HL-60 (cell line): Measurements from ENCODE around the gene UNC13D.

ENCODE experiments used
- DNase-seq, 2 experiments: peaks; one replicate each; pipeline ENCODE4 v3.0.0-alpha.2; 2010 to 2020; ENCODE audit warnings: low read depth in 1 of 2, low spot score in 1 of 2
- H3K27ac ChIP-seq: fragments of 250-450 bp; sonication (Bioruptor Pico); replicated peaks from 2 replicates; pipeline ENCODE4 v1.5.1; 2020; ENCODE audit warnings: mild to moderate bottlenecking, moderate library complexity
- H3K27me3 ChIP-seq: fragments of 250-450 bp; sonication (Bioruptor Pico); 2 replicates; pipeline ENCODE4 v1.5.1; 2021; ENCODE audit warnings: mild to moderate bottlenecking, moderate library complexity; ENCODE audit not compliant: insufficient read depth, poor library complexity, severe bottlenecking
- H3K4me3 ChIP-seq: replicated peaks from 2 replicates; pipeline ENCODE4 v1.5.1; 2011; ENCODE audit warnings: mild to moderate bottlenecking, control low read depth, low read length; ENCODE audit not compliant: insufficient read depth
- GABPA ChIP-seq: IDR thresholded peaks from 2 replicates; pipeline ENCODE4 v1.6.1; 2012; ENCODE audit warnings: low read depth
- POLR2AphosphoS5 ChIP-seq: IDR thresholded peaks from 2 replicates; pipeline ENCODE4 v1.6.1; 2012; ENCODE audit warnings: low read depth
- REST ChIP-seq: IDR thresholded peaks from 2 replicates; pipeline ENCODE4 v1.6.1; 2012; ENCODE audit warnings: low read depth; ENCODE audit not compliant: insufficient replicate concordance
- SPI1 ChIP-seq: IDR thresholded peaks from 2 replicates; pipeline ENCODE4 v1.6.1; 2012; ENCODE audit warnings: low read depth, mild to moderate bottlenecking, borderline replicate concordance
- microRNA-seq: library from miRNA; unstranded; fragments of <30 nt; microRNA quantifications from one replicate; pipeline ENCODE4, GENCODE V29; 2018
- TF ChIP-seq, protein P1 (sequence below): IDR thresholded peaks from one replicate; pipeline ENCODE4 v1.5.1; 2011; ENCODE audit warnings: low read length, control low read depth, inconsistent platforms; ENCODE audit not compliant: insufficient read depth

The UNC13D gene

GRCh38 chr17:75777296-75777922, 66.8 kb downstream of the UNC13D start:
- TF ChIP-seq REST (no peak), SPI1 (no peak), GABPA (no peak), POLR2AphosphoS5 (no peak)
- TF ChIP-seq, protein P1, sequence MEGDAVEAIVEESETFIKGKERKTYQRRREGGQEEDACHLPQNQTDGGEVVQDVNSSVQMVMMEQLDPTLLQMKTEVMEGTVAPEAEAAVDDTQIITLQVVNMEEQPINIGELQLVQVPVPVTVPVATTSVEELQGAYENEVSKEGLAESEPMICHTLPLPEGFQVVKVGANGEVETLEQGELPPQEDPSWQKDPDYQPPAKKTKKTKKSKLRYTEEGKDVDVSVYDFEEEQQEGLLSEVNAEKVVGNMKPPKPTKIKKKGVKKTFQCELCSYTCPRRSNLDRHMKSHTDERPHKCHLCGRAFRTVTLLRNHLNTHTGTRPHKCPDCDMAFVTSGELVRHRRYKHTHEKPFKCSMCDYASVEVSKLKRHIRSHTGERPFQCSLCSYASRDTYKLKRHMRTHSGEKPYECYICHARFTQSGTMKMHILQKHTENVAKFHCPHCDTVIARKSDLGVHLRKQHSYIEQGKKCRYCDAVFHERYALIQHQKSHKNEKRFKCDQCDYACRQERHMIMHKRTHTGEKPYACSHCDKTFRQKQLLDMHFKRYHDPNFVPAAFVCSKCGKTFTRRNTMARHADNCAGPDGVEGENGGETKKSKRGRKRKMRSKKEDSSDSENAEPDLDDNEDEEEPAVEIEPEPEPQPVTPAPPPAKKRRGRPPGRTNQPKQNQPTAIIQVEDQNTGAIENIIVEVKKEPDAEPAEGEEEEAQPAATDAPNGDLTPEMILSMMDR, result no peak
- no peak for DNase-seq
- Histone ChIP-seq H3K27me3 (no peaks in the 10 kb centered on the region), H3K4me3 (peak overlapping the region; percentile 85), H3K27ac (peak overlapping the region; percentile 7)

Small RNA genes within 50 kb of the gene (microRNA-seq; reads per million reads assigned to microRNA genes)
- gene MIR4738, result 0.90 reads per million
